Measurements from ENCODE around the gene DAGLA.
"Not testable (repeated sequence)": the region's sequence is repeated elsewhere in the genome, so short reads cannot be mapped to it uniquely, and the experiment has no call there.

The DAGLA gene

DNA sequence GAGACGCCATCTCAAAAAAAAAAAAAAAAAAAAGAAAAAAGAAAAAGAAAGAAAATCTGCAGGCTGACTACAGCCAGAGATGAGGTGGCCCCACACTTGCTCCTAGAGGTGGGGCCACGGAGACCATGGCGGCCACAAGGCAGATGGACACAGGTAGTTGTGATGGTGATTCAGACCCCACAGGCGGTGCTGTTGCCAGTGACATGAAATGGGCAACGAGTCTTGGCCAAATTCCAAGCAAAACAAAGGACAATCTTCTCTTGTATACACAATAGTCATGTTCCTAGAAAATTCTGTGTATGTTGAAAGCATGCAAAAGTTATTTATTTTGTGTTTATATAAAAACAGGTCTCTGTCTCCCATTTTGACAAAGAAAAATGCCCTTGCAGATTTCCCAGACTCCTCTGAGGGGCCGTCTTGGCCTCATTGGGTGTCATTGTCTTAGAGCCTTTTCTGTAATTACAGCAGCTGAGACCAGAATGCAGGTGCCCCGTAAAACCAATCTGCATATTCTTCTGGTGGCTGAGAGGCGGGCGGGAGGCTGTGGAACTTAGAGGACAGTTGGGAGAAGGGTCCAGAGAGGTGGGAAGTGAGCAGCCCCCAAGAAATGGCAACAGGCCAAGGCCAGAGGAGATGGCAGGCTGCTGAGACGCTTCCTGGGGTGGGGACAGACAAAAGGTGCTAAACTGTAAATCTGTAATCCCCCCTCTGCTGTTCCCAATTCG is 22.5 kb upstream of the DAGLA start:
- TF ChIP-seq EZH2 (IDR thresholded peaks at IDR 0.05; ENCODE audit: borderline replicate concordance, low read length), result no peak
- no peak for TF ChIP-seq CTCF (IDR thresholded peaks at IDR 0.05; ENCODE audit: low read length)
- H3K4me3 ChIP-seq (ENCODE audit: low read depth, low read length, poor library complexity, severe bottlenecking), result no peak overlapping the region
- no peak overlapping the region for H3K4me2 ChIP-seq (ENCODE audit: low read length)
- H3K9me2 ChIP-seq (ENCODE audit: low read depth, low read length), result no peaks in the 10 kb centered on the region
- H4K20me1 ChIP-seq (ENCODE audit: insufficient read depth, low read length), result no peaks in the 10 kb centered on the region
- H3K79me2 ChIP-seq (ENCODE audit: insufficient read depth, low read length), result no peaks in the 10 kb centered on the region
- no peak overlapping the region for H2AFZ ChIP-seq (ENCODE audit: low read length)
- H3K36me3 ChIP-seq (ENCODE audit: insufficient read depth, low read length), result no peaks in the 10 kb centered on the region
- no peaks in the 10 kb centered on the region for H3F3A ChIP-seq (ENCODE audit: insufficient read depth, low read length)
- no peak overlapping the region for H3K9ac ChIP-seq (ENCODE audit: low read length)
- H3K27ac ChIP-seq (ENCODE audit: low read depth, low read length, poor library complexity, severe bottlenecking), result no peak overlapping the region
- H3K9me3 ChIP-seq (ENCODE audit: low read length), result no peaks in the 10 kb centered on the region
- H3K4me1 ChIP-seq (ENCODE audit: insufficient read depth, low read length, severe bottlenecking), result no peaks in the 10 kb centered on the region
- no peaks in the 10 kb centered on the region for H3K27me3 ChIP-seq (ENCODE audit: insufficient read depth, low read length)

- Histone ChIP-seq H3K4me3 (ENCODE audit: low read depth, low read length, poor library complexity, severe bottlenecking) (no peak overlapping the region), H3K4me1 (ENCODE audit: insufficient read depth, low read length, severe bottlenecking) (no peaks in the 10 kb centered on the region), H3K79me2 (ENCODE audit: insufficient read depth, low read length) (no peaks in the 10 kb centered on the region), H4K20me1 (ENCODE audit: insufficient read depth, low read length) (no peaks in the 10 kb centered on the region), H2AFZ (ENCODE audit: low read length) (no peak overlapping the region), H3K4me2 (ENCODE audit: low read length) (no peak overlapping the region), H3K27ac (ENCODE audit: low read depth, low read length, poor library complexity, severe bottlenecking) (no peak overlapping the region), H3K27me3 (ENCODE audit: insufficient read depth, low read length) (no peaks in the 10 kb centered on the region), H3K36me3 (ENCODE audit: insufficient read depth, low read length) (no peaks in the 10 kb centered on the region), H3K9ac (ENCODE audit: low read length) (no peak overlapping the region), H3F3A (ENCODE audit: insufficient read depth, low read length) (no peaks in the 10 kb centered on the region), H3K9me2 (ENCODE audit: low read depth, low read length) (no peaks in the 10 kb centered on the region), H3K9me3 (ENCODE audit: low read length) (no peaks in the 10 kb centered on the region)
- no peak for TF ChIP-seq EZH2 (IDR thresholded peaks at IDR 0.05; ENCODE audit: borderline replicate concordance, low read length)
- no peak for TF ChIP-seq CTCF (IDR thresholded peaks at IDR 0.05; ENCODE audit: low read length)
Observed at GRCh38 chr11:61659413-61660196, 20.6 kb upstream of the DAGLA start.

GRCh38 chr11:61660997-61661396 is 19.2 kb upstream of the DAGLA start:
- H3K27me3 ChIP-seq (ENCODE audit: insufficient read depth, low read length); H3K4me1 ChIP-seq (ENCODE audit: insufficient read depth, low read length, severe bottlenecking); H3F3A ChIP-seq (ENCODE audit: insufficient read depth, low read length); H3K36me3 ChIP-seq (ENCODE audit: insufficient read depth, low read length); H3K9me2 ChIP-seq (ENCODE audit: low read depth, low read length); H3K4me2 ChIP-seq (ENCODE audit: low read length); H3K4me3 ChIP-seq (ENCODE audit: low read depth, low read length, poor library complexity, severe bottlenecking); H4K20me1 ChIP-seq (ENCODE audit: insufficient read depth, low read length); H3K9me3 ChIP-seq (ENCODE audit: low read length); H2AFZ ChIP-seq (ENCODE audit: low read length); H3K79me2 ChIP-seq (ENCODE audit: insufficient read depth, low read length); H3K27ac ChIP-seq (ENCODE audit: low read depth, low read length, poor library complexity, severe bottlenecking); H3K9ac ChIP-seq (ENCODE audit: low read length): not testable (repeated sequence)

Data from OCI-LY1 (cell line).